OCI-LY3 (cell line): Measurements from ENCODE around the gene TXN2.

Source experiments
- EZH2phosphoT487 ChIP-seq: fragments of 200-600 bp; shearing (Covaris generic); IDR thresholded peaks from 2 replicates; pipeline ENCODE4 v1.6.1; 2018; ENCODE audit warnings: antibody characterized with exemption, mixed run types, low read depth
- TF ChIP-seq, protein P1 (sequence below): fragments of 200-600, 300-600 bp; sonication (generic); IDR thresholded peaks from 2 replicates; pipeline ENCODE4 v1.5.1; 2014; ENCODE audit warnings: antibody characterized with exemption, low read length, low read depth

GRCh38 chr22:36443198-36443770, 38.2 kb downstream of the TXN2 start:
- no peak for TF ChIP-seq EZH2phosphoT487
- TF ChIP-seq, protein P1, sequence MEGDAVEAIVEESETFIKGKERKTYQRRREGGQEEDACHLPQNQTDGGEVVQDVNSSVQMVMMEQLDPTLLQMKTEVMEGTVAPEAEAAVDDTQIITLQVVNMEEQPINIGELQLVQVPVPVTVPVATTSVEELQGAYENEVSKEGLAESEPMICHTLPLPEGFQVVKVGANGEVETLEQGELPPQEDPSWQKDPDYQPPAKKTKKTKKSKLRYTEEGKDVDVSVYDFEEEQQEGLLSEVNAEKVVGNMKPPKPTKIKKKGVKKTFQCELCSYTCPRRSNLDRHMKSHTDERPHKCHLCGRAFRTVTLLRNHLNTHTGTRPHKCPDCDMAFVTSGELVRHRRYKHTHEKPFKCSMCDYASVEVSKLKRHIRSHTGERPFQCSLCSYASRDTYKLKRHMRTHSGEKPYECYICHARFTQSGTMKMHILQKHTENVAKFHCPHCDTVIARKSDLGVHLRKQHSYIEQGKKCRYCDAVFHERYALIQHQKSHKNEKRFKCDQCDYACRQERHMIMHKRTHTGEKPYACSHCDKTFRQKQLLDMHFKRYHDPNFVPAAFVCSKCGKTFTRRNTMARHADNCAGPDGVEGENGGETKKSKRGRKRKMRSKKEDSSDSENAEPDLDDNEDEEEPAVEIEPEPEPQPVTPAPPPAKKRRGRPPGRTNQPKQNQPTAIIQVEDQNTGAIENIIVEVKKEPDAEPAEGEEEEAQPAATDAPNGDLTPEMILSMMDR: no peak
